ENCODE results near the gene PMEL. TPM values are rescaled to one million over a fixed set of nuclear protein-coding genes. Genes with fewer than 3 reads are reported as not detected.

The PMEL gene
- total and polyA plus RNA-seq, 7 donors: 0.71 to 1.8 (median 1.3) TPM; not detected in 2

DNA sequence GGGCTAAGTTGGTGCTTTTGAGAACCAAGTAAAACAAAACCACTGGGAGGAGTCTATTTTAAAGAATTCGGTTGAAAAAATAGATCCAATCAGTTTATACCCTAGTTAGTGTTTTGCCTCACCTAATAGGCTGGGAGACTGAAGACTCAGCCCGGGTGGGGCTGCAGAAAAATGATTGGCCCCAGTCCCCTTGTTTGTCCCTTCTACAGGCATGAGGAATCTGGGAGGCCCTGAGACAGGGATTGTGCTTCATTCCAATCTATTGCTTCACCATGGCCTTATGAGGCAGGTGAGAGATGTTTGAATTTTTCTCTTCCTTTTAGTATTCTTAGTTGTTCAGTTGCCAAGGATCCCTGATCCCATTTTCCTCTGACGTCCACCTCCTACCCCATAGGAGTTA is 6.2 kb upstream of the PMEL start:
- intact Hi-C loops (cut with DNase I): no loop called here
- peak; percentile 40 for DNase-seq
- Histone ChIP-seq H3K9me3 (no peaks in the 10 kb centered on the region), H3K4me3 (peak overlapping the region in 1 of 4 donors; percentile 62), H3K4me1 (peaks cover 0 to 49% (median 36%) of the 10 kb centered on the region in 4 donors), H3K36me3 (peaks cover 0 to 13% (median 0%) of the 10 kb centered on the region in 4 donors), H3K27me3 (no peaks in the 10 kb centered on the region), H3K27ac (peak overlapping the region; percentile 86 to 92 (median 90))
- TF ChIP-seq, protein P1, sequence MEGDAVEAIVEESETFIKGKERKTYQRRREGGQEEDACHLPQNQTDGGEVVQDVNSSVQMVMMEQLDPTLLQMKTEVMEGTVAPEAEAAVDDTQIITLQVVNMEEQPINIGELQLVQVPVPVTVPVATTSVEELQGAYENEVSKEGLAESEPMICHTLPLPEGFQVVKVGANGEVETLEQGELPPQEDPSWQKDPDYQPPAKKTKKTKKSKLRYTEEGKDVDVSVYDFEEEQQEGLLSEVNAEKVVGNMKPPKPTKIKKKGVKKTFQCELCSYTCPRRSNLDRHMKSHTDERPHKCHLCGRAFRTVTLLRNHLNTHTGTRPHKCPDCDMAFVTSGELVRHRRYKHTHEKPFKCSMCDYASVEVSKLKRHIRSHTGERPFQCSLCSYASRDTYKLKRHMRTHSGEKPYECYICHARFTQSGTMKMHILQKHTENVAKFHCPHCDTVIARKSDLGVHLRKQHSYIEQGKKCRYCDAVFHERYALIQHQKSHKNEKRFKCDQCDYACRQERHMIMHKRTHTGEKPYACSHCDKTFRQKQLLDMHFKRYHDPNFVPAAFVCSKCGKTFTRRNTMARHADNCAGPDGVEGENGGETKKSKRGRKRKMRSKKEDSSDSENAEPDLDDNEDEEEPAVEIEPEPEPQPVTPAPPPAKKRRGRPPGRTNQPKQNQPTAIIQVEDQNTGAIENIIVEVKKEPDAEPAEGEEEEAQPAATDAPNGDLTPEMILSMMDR (IDR thresholded peaks at IDR 0.05): no peak
- TF ChIP-seq POLR2AphosphoS5 (IDR thresholded peaks at IDR 0.05) (no peak), EP300 (IDR thresholded peaks at IDR 0.05) (no peak), POLR2A (IDR thresholded peaks at IDR 0.05) (no peak)
- 50 to 69% methylated on average over 3 of the region's 3 CpGs for WGBS, 2 donors

DNA sequence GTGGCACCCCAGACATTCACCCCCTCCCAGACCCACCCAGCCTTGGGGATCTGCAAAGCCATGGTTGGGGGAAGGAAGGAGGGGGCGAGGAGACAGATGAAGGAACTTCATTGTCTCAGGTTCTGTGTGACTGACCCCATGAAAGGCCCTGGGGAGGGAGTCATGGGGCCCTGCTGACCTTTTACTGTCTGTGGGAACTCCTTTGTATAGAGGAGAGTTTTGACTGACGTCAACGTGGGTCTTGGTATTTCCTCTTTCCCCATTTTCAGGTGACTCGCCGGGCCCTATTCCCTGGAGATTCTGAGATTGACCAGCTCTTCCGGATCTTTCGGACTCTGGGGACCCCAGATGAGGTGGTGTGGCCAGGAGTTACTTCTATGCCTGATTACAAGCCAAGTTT is 4.9 kb upstream of the PMEL start:
- intact Hi-C loops (cut with DNase I): no loop called here
- no peak for TF ChIP-seq EP300 (IDR thresholded peaks at IDR 0.05)
- no peak for TF ChIP-seq POLR2AphosphoS5 (IDR thresholded peaks at IDR 0.05)
- TF ChIP-seq, protein P1 (IDR thresholded peaks at IDR 0.05): no peak
- TF ChIP-seq POLR2A (IDR thresholded peaks at IDR 0.05): no peak
- Histone ChIP-seq H3K9me3 (no peaks in the 10 kb centered on the region), H3K36me3 (peaks cover 0 to 7% (median 0%) of the 10 kb centered on the region in 4 donors), H3K27ac (peak overlapping the region in 3 of 4 donors; percentile 89 to 92 (median 92)), H3K27me3 (no peaks in the 10 kb centered on the region), H3K4me3 (no peak overlapping the region), H3K4me1 (peaks cover 0 to 41% (median 31%) of the 10 kb centered on the region in 4 donors)
- no peak for DNase-seq
- WGBS, 2 donors: 92 to 94% methylated on average over 7 of the region's 7 CpGs

DNA sequence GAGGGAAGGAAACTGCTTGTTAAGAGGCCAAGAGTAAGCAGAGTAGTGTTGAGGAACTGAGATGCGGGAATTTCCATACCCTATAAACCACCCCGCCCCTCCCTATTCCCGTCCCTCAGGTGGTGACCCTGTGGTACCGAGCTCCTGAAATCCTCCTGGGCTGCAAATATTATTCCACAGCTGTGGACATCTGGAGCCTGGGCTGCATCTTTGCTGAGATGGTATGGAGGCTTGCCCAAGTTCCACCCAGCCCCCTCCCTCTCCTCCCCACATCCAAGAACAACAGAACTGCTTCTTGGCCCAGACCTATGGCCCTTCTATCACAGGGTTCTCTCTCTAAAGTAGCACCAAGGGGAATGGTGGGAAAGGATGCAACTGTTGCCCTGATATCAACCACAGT is 3.5 kb upstream of the PMEL start:
- peak overlapping the region in 1 of 4 donors; percentile 89 for H3K27ac ChIP-seq
- H3K27me3 ChIP-seq: no peaks in the 10 kb centered on the region
- no peaks in the 10 kb centered on the region for H3K9me3 ChIP-seq
- intact Hi-C loops (cut with DNase I): no loop called here
- TF ChIP-seq POLR2AphosphoS5 (IDR thresholded peaks at IDR 0.05) (no peak), POLR2A (IDR thresholded peaks at IDR 0.05) (no peak), EP300 (IDR thresholded peaks at IDR 0.05) (no peak)
- TF ChIP-seq, protein P1 (IDR thresholded peaks at IDR 0.05): no peak
- H3K36me3 ChIP-seq: peaks cover 0 to 7% (median 0%) of the 10 kb centered on the region in 4 donors
- 75 to 86% methylated on average over 4 of the region's 4 CpGs for WGBS, 2 donors
- no peak overlapping the region for H3K4me3 ChIP-seq
- no peak for DNase-seq
- peaks cover 0 to 30% (median 21%) of the 10 kb centered on the region in 4 donors for H3K4me1 ChIP-seq

DNA sequence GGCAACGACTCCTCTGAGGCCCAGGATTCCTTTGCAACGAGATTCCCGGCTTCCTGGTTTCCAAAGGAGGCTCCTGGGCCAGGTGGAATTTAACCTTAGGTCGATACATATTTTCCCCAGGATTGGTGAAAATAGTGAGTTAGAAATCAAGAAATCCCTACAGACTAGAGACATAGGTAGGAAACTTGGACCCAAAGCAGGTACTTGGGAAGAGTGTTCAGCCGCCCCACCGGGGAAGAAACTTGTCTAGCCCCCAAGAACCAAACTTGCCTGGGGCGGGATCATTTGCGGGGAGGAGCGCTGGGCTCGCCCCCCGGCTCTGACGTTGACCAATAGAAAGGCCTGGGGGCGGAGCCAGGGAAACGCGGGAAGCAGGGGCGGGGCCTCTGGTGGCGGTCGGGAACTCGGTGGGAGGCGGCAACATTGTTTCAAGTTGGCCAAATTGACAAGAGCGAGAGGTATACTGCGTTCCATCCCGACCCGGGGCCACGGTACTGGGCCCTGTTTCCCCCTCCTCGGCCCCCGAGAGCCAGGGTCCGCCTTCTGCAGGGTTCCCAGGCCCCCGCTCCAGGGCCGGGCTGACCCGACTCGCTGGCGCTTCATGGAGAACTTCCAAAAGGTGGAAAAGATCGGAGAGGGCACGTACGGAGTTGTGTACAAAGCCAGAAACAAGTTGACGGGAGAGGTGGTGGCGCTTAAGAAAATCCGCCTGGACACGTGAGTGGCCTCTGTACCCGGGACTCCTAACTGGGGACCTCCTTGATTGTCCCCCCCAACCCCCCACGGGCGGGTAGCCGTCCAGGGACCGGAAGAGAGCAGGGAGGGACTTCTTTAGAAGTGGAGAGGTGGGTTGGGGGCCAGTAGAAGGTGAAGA is 803 bp upstream of the PMEL start, which contains the start of gene CDK2:
CDK2 (plus strand) TSS at position 423 of the 874 bp plus-strand sequence; CDS start at position 602, 179 bp downstream.
- Histone ChIP-seq H3K27me3 (no peaks in the 10 kb centered on the region), H3K4me1 (peaks cover 0 to 21% (median 15%) of the 10 kb centered on the region in 4 donors), H3K27ac (peak within 1 kb of the TSS; percentile 73 to 89 (median 84)), H3K9me3 (no peaks in the 10 kb centered on the region), H3K4me3 (peak within 1 kb of the TSS; percentile 57 to 94 (median 72)), H3K36me3 (peaks cover 0 to 7% (median 0%) of the 10 kb centered on the region in 4 donors)
- 0 to 1% methylated on average over 45 of the region's 45 CpGs for WGBS, 2 donors
- TF ChIP-seq POLR2A (IDR thresholded peaks at IDR 0.05) (peak; percentile 50 to 55), POLR2AphosphoS5 (IDR thresholded peaks at IDR 0.05) (peak; percentile 80 to 91 (median 85)), EP300 (IDR thresholded peaks at IDR 0.05) (no peak)
- TF ChIP-seq, protein P1 (IDR thresholded peaks at IDR 0.05): no peak
- peak; percentile 98 for DNase-seq
- intact Hi-C loops (cut with DNase I): loop anchor here (2.0 kb wide), 1 partner anchor 36 kb away; the partner anchor contains the start of gene DGKA
